GM04503 (cell line): ENCODE results near the gene MRPL12.

ENCODE experiments used
- DNase-seq: peaks from one replicate; pipeline ENCODE4 v3.0.0-alpha.2; 2012; ENCODE audit warnings: low read depth

Gene MRPL12

DNA sequence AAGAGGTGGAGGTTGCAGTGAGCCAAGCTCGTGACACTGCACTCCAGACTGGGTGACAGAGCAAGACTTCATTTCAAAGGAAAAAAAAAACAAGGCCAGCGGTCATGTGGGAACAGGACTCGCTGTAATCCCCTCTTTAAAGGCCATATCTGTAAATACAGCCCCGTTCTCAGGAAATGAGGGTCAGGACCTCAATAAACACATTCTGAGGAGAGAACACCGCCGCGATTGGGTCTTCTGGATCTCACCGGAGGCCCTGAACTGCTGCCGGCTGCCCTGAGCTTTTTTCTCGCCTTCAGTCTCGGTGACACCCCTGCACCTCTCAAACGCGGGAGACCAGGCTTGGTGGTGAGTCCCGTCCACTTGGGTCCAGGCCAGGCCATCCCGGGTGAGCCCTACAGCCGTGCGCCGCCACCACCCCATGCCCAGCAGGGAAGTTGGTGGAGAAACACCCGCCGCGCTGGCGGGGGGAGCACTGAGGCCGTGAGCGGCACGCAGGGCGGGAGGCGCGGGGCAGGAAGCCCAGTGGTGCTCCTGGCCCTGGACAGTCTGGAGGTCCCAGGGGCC, 37.3 kb downstream of the MRPL12 start:
- DNase-seq = no peak

DNA sequence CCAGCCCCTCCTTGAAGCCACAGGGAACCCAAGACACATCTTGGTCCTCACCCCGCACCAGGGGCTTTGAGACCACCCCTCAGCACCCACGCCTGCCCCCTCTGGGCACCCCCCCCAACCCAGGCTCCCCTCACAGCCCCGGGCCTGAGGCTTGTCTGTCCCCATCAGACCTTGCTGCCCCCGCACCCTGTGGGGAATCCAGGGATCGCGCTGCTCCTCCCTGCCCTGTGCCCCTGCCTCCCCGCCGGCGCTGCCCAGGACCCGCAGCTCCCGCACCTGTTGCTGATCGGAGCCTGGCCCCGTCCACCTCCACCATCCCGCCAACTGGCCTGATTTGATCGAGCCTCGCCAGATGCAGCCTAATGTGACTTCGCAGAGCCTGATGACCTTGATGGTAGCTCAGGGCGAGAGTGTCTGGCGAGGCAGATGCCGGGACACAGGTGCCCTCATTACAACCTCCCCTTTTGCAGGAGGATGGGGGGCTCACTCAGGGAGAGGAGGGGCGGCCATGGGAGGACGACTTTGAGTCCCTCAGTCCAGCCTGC, 38.0 kb downstream of the MRPL12 start:
- DNase-seq = no peak

DNA sequence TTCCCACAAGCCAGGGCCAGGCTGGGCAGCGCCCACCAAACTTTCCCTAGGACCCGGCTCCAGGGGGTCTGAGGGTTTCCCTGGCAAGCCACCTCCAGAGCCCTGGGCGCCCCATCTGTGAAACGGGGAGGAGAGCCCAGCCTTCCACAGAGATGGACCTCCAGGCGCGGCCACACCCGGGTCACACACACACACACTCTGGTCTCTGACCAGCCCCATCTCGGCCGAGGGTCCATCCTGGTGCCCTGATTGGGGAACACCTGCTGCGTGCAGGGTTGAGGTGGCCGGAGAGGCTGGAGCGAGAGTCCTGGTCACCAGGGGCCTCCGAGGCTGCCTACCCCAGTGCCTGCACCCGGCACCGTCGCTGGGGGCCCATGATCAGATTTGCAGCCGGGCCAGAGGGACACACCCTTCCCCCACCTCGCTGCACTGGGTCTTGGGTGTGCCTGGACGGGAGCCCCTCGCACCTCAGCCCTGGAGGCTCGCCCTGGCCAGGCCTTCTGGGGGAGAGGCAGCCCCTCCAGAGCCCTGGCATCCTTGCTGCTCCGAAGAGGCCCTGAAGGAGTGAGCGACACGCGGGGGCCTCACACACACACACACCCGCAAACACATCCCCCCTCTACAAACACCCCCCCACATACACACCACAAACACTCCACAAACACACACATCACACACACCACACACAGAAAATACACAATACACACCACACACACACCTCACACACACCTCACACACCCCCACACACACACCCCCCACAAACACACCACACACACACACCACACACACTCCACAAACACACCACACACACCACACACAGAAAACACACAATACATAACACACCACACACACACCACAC, 38.7 kb downstream of the MRPL12 start:
- no peak for DNase-seq
